ENCODE measurements around the gene NR1D1. TPM values are rescaled to one million over a fixed set of nuclear protein-coding genes. Genes with fewer than 3 reads are reported as not detected.

Gene NR1D1
- total RNA-seq, 1 donor from 2014 or later, result 18.6 TPM

GRCh38 chr17:40097931-40098845, 2.2 kb downstream of the NR1D1 start:
- DNase-seq (ENCODE audit: low spot score) (peak; percentile 96), ATAC-seq (peak; percentile 47)

GRCh38 chr17:40097087-40097486, 3.3 kb downstream of the NR1D1 start:
- ATAC-seq, result no peak
- DNase-seq (ENCODE audit: low spot score), result no peak

- no peak for DNase-seq (ENCODE audit: low spot score)
- no peak for ATAC-seq
These were observed 4.2 kb downstream of the NR1D1 start for GRCh38 chr17:40095944-40096791.

GRCh38 chr17:40095351-40095943, 4.9 kb downstream of the NR1D1 start:
- DNase-seq (ENCODE audit: low spot score) (no peak), ATAC-seq (no peak)

GRCh38 chr17:40094874-40095273, 5.5 kb downstream of the NR1D1 start:
- DNase-seq (ENCODE audit: low spot score), result no peak
- no peak for ATAC-seq

GRCh38 chr17:40093580-40094201, 6.7 kb downstream of the NR1D1 start:
- ATAC-seq (no peak), DNase-seq (ENCODE audit: low spot score) (no peak)

- DNase-seq (ENCODE audit: low spot score) (no peak), ATAC-seq (no peak)
These were observed 7.3 kb downstream of the NR1D1 start for GRCh38 chr17:40093005-40093579.

GRCh38 chr17:40092581-40092980, 7.8 kb downstream of the NR1D1 start:
- DNase-seq (ENCODE audit: low spot score) (no peak), ATAC-seq (no peak)

- DNase-seq (ENCODE audit: low spot score) (no peak), ATAC-seq (peak; percentile 25)
These were observed 8.5 kb downstream of the NR1D1 start for GRCh38 chr17:40091691-40092397.

GRCh38 chr17:40090237-40091119, 9.9 kb downstream of the NR1D1 start:
- no peak for ATAC-seq

GRCh38 chr17:40089077-40089895, 11.1 kb downstream of the NR1D1 start:
- DNase-seq (ENCODE audit: low spot score), result no peak

More at GRCh38 chr17:40090237-40091119, 9.9 kb downstream of the NR1D1 start:
- DNase-seq (ENCODE audit: low spot score), result no peak

GRCh38 chr17:40087903-40088718, 12.3 kb downstream of the NR1D1 start:
- DNase-seq (ENCODE audit: low spot score) (no peak), ATAC-seq (no peak)

More at GRCh38 chr17:40089077-40089895, 11.1 kb downstream of the NR1D1 start:
- no peak for ATAC-seq

GRCh38 chr17:40087049-40087794, 13.2 kb downstream of the NR1D1 start:
- DNase-seq (ENCODE audit: low spot score) (no peak), ATAC-seq (no peak)

GRCh38 chr17:40086150-40087044, 14.0 kb downstream of the NR1D1 start:
- no peak for DNase-seq (ENCODE audit: low spot score)
- peak; percentile 75 for ATAC-seq

- DNase-seq (ENCODE audit: low spot score), result no peak
- no peak for ATAC-seq
These were observed 15.9 kb downstream of the NR1D1 start for GRCh38 chr17:40084477-40084876.

All from left lobe of liver (tissue), 2 donors.